ENCODE measurements around the gene IL17RC.

IL17RC gene

DNA sequence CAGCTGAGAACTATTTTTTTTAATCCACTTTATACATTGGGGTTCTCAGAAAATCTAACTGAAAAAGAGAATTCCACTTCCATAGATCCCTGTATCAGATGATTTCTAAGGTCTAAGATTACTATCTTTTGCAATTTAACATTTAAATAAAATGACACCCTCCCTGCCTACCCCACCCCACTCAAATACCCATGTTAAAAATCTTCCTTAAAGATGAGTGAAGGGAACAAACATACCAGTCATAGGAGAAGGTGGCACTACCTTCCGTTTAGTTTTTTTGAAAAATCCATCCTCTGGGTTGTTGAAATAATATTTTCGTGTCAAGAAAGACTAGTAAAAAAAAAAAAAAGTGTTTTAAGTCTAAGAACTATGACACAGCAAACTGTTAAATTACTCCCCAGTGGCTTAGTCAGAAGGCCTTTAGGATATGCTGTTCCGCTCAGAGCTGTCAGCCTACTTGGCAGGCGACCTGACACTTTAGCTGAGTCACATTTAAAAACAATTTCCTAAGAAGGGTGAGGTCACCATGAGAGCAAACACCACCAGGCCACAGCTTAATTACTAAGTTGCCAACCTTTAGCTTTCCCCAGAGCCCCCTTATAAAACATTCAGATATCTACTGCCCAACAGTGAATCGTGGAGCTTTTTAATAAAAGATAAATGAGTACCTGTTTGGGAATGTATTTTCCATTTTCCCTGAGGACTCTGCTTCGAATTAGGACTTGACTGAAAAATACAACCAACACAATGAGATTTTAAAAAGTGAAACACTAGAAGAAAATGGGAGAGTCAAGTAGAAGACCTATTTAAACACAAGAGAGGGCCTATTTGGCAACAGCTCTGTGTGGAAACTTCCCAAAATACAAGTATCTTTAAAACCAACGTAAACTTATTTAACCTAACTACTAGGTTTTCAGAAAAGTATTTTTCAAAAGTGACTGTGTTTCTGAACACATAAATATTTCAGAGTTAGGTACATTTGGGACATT, 60.1 kb downstream of the IL17RC start:
- DNase-seq (ENCODE audit: insufficient read length, low spot score), result peak; percentile 85

DNA sequence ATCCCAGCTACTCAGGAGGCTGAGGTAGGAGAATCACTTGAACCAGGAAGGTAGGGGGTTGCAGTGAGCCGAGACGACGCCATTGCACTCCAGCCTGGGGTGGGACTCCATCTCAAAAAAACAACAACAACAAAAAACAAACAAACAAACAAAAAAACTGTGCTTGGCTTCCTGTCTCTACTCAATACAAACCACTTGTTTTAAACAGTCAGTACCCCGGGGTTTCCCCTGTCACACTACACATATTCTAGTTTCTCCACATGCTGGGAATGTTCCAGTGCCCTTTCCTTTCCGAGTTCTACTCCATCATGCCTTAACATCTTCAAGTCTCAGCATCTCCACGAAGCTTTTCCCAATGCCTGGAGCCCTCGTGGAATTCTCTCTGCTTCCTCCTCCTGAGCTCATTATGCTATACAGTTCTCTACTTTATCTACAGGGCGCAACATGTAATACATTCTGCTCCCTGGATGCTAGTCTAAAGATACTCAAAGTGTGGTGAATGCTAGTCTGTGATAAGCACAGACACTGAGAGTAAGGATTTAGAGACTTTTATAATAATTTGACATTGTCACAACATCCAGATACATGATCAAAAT, 61.9 kb downstream of the IL17RC start:
- no peak for DNase-seq (ENCODE audit: insufficient read length, low spot score)
- FAIRE-seq, result no peak

More for the DNA sequence above, 60.1 kb downstream of the IL17RC start:
- no peak for FAIRE-seq

DNA sequence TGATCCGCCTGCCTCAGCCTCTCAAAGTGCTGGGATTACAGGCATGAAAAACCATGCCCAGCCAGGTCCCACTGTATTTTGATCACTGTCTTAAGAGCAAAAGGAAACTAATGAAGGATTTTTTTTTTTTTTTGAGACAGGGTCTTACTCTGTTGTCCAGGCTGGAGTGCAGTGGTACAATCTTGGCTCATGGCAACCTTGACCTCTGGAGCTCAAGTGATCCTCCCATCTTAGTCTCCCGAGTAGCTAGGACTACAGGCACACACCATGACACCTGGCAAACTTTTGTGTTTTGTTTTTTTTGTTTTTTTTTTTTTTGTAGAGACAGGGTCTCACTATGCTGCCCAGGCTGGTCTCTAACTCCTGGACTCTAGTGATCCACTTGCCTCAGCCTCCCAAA, 63.4 kb downstream of the IL17RC start:
- FAIRE-seq, result no peak
- no peak for DNase-seq (ENCODE audit: insufficient read length, low spot score)

Data from HTR-8/SVneo (cell line).